Right ventricle myocardium superior (tissue), 1 donor: ENCODE data around the gene KIF21A. TPM values are rescaled to one million over a fixed set of nuclear protein-coding genes. Genes with fewer than 3 reads are reported as not detected.
A peak's percentile ranks its signal among the peaks of the same experiment; 100 is the strongest.
"Not testable (repeated sequence)": the region's sequence is repeated elsewhere in the genome, so short reads cannot be mapped to it uniquely, and the experiment has no call there.

ENCODE experiments used
- ATAC-seq: fragments of 200-7000 bp; cut with Tn5 transposase; one replicate; pipeline ENCODE4 v1.9.1; 2020; ENCODE audit warnings: mild to moderate bottlenecking; ENCODE audit not compliant: poor library complexity
- DNase-seq: peaks from one replicate; pipeline ENCODE4 v3.0.0-alpha.2; 2020
- intact Hi-C: fragments of 100-400 bp; cut with DNase I; formaldehyde crosslinking; loops from one replicate; pipeline ENCODE4 v1.11.2; 2022
- long read RNA-seq: library from polyadenylated mRNA; unstranded; transcript quantifications from one replicate; pipeline ENCODE4 v2.0.0, GENCODE V29; 2021
- total RNA-seq: library from RNA; stranded (reverse); fragmentation: NEBNext Ultra II Directional; extraction: Animal tissue kit (Norgen Biotek cat#: 25700); gene quantifications from one replicate; pipeline ENCODE4 v1.2.1, GENCODE V29; 2021
- donor health status: DM: no; HTN: yes; CAD: no; lungs with severe emphysema.

KIF21A gene, protein sequence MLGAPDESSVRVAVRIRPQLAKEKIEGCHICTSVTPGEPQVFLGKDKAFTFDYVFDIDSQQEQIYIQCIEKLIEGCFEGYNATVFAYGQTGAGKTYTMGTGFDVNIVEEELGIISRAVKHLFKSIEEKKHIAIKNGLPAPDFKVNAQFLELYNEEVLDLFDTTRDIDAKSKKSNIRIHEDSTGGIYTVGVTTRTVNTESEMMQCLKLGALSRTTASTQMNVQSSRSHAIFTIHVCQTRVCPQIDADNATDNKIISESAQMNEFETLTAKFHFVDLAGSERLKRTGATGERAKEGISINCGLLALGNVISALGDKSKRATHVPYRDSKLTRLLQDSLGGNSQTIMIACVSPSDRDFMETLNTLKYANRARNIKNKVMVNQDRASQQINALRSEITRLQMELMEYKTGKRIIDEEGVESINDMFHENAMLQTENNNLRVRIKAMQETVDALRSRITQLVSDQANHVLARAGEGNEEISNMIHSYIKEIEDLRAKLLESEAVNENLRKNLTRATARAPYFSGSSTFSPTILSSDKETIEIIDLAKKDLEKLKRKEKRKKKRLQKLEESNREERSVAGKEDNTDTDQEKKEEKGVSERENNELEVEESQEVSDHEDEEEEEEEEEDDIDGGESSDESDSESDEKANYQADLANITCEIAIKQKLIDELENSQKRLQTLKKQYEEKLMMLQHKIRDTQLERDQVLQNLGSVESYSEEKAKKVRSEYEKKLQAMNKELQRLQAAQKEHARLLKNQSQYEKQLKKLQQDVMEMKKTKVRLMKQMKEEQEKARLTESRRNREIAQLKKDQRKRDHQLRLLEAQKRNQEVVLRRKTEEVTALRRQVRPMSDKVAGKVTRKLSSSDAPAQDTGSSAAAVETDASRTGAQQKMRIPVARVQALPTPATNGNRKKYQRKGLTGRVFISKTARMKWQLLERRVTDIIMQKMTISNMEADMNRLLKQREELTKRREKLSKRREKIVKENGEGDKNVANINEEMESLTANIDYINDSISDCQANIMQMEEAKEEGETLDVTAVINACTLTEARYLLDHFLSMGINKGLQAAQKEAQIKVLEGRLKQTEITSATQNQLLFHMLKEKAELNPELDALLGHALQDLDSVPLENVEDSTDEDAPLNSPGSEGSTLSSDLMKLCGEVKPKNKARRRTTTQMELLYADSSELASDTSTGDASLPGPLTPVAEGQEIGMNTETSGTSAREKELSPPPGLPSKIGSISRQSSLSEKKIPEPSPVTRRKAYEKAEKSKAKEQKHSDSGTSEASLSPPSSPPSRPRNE (N-terminal part only)
- total RNA-seq: 52.6 TPM
- long read RNA-seq, partial matches to known transcripts: 21 of 32 reads
- long read RNA-seq, other reads (novel, unspliced or antisense): 10 of 32 reads

DNA sequence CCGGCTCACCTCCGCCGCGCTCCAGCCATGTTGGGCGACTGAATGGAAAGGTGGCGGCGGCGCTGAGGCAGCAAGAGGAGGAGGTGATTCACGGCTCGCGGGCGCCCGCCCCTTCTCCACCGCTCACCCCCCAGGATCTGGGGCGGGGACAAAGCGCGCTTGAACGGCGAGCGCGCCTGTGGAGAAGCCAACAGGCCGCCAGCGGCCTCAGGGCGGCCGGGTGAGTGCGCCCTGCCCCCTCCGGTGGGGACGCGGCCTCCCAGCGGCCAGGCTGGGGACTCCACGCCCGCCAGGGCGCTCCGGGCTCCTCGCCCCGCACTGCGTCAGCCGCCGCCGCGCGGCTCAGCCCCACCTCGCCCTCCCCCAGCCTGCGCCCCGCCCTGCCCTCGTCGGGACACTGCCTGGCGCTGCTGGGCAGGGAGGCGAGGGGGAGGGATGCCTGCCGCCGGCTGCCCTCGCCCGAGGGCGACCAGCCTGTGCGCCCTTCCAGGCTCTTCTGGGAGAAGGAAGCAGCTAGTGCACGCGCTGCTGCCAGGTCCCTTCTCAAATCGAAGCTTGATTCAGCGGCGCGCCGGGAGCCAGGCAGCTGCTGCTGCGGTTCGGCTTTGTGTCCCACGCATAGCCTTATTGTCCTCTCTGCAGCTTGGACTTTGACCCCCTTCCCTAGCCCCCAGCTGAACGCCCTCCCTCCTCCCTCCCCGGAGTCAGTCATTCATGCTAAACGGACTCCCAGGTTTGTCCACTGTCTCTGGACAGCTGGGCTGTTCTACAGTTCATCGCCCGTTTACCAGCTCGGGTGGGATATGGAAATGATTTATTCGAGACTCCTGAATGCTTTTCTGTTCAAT lies at the start of gene KIF21A:
Gene KIF21A, minus strand, starts transcription at position 40 of the 848 bp plus-strand sequence. CDS start 150 bp downstream, outside the sequence.
- peak; percentile 92 for DNase-seq
- intact Hi-C loops: loop anchor here (10.0 kb wide), 1 partner anchor 79 kb away; no protein-coding TSS in a partner anchor
- ATAC-seq: peak; percentile 95

DNA sequence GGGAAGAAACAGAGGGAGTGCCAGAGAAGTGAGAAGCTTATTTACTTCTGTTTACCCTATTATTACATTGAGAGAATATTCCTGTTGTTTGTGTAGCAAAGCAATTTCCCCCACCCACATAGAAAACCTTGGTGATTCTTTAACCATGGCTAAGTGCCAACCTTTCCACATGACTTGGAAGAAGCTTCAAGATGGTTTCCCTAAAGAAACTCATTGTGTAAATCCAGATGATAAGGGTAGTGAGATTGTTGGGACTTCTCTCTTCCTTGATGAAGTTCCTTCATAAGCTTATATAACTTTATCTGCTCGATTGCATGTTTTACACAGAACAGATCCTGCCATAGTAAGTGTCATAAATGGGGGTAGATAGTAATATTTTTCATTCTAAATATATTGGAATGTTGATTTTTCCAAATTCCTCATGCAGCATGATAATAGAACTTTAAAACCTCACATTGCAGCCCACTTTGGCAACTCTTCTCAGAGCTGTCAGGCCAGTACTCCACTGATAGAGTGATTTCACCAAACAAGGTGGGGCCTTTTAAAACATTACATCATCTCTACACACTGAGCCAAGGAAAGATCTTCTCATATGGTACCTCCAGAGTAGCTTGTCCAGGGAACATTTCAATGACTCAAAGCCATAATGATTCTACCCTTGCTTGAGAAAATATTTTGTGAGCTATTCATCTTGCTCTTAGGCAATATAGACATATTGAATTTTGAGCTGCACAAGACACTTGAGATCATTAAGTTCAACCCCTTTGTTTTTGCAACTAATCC lies 47.8 kb upstream of the KIF21A start:
- intact Hi-C loops: no loop called here
- no peak for DNase-seq
- ATAC-seq: no peak

DNA sequence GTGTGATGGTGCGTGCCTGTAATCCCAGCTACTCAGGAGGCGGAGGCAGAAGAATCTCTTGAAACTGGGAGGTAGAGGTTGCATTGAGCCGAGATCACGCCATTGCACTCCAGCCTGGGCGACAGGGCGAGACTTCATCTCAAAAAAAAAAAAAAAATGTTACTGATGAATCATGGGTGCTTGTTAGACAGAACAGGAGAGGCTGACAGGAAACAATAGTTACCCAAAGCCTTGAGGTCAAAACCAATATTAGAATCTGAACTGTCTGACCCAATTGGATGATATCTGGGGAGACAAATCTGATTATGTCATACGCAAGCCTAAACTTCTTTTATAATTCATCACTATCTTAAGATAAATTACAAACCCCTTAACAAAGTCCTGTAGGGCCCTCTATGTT lies 40.7 kb upstream of the KIF21A start:
- DNase-seq: no peak
- intact Hi-C loops: no loop called here
- no peak for ATAC-seq

DNA sequence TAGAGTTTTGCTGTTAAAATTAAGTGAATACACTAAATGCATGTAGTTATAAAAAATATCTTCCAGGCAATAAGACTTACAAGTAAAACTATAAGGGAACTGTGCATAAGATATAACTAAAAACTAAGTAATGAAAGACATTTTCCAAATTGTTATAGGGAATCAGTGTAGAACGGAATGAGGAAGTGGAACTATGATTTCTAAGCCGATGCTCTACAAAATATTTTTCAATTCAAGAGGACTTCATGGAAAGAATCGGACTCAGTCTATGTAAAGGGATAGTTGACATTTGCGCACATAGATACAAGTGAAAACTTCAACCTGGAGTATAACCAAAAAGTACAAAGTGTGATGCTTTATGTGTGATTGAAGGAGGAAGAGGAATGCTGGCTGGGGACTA lies 40.1 kb upstream of the KIF21A start:
- ATAC-seq: no peak
- intact Hi-C loops: no loop called here
- no peak for DNase-seq

DNA sequence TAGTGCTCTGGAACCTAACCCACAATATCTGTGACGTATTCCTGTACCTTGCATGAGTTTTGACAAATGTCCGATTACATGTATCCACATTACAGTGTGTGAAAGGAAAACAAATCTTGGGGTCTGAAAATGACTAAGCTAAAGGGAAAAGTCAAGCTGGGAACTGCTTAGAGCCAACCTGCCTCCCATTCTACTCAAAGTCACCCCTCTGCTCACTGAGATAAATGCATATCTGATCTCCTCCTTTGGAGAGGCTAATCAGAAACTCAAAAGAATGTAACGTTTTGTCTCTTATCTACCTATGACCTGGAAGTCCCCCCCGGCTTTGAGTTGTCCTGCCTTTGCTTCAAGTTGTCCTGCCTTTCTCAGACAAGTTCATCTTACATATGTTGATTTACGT lies 34.0 kb upstream of the KIF21A start:
- intact Hi-C loops: no loop called here
- ATAC-seq (no peak), DNase-seq (no peak)

DNA sequence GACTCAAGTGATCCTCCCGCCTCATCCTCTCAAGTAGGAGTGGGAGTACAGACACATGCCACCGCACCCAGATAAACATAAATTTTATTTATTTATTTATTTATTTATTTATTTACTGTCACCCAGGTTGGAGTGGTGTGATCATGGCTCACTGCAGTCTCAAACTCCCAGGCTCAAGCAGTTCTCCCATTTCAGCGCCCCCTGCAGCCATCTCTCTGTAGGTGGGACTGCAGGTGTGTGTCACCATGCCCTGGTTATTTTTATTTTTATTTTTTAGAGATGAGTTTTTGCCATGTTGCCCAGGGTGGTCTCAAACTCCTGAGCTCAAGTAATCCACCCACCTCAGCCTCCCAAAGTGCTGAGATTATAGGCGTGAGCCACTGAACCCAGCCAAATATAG lies 33.2 kb upstream of the KIF21A start:
- no peak for DNase-seq
- intact Hi-C loops: no loop called here
- ATAC-seq: no peak

DNA sequence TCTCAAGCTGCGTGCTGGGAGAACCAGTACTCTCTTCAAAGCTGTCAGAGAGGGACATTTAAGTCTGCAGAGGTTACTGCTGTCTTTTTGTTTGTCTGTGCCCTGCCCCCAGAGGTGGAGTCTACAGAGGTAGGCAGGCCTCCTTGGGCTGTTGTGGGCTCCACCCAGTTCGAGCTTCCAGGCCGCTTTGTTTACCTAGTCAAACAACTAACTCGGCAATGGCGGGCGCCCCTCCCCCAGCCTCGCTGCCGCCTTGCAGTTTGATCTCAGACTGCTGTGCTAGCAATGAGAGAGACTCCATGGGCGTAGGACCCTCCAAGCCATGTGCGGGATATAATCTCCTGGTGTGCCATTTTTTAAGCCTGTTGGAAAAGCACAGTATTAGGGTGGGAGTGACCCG lies 32.2 kb upstream of the KIF21A start:
- intact Hi-C loops, ATAC-seq, DNase-seq: not testable (repeated sequence)

DNA sequence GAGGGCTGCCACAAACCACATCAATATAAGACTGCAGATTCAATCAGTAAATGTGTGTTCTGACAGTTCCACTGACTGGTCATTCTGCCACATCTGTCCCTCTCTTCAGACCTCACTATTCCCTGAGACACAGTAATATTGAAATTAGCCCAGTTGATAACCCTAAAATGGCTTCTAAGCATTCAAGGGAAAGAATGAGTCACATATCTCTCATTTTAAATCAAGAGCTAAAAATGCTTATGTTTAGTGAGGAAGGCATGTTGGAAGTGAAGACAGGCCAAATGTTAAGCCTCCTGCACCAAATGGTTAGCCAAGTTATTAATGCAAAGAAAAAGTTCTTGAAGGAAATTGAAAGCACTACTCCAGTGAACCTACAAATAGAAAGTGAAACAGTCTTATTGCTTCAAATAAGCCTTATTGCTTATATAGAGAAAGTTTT lies 24.5 kb upstream of the KIF21A start:
- DNase-seq (no peak), ATAC-seq (no peak)
- intact Hi-C loops: no loop called here

DNA sequence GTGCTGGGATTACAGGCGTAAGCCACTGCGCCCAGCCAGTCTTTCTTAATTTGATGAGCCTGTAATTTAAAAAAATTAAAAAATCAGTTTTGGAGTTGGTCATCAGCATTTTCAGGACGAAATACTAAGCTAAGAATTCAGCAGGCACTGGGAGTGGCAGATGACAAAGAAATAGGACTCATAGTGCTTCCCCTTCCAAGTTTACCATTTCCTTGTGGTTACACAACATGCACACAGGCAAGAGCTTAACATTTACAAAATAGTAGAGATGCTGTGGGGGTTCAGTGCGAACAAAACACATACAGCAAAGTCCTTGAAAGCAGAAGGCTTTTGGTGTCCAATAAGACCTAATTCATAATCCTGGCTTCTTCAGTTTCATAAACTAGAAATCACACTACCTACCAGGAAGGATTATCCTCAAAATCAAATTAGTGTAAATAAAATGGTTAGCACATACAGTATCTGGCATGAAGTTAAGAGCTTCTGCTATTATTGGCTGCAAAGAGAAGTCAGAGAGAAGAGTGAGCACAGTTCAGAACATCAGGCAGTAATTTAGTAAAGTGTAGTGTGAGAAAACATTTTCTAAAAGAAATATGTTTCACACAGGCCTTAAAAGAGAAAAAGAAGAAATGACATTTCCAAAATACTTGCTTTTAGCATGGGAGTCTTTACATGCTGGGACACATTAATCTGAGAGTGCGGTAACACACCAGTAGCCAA lies 22.2 kb upstream of the KIF21A start:
- intact Hi-C loops: no loop called here
- no peak for DNase-seq
- no peak for ATAC-seq

DNA sequence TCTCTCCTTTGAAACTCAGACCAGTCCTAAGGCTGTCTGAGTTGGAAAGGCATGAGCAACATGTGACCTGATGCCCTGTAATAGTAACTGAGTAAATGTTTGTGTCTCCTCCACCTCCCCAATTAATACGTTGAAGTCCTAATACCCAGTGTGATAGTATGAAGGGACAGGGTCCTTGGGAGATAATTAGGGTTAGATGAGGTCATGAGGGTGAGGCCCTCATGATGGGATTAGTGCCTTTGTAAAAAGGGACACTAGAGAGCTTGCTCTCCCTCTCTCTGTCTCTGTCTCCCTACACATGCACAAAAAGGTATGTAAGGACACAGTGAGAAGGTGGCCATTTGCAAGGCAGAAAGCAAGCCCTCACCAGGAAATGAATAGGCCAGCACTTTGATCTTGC lies 18.1 kb upstream of the KIF21A start:
- DNase-seq: no peak
- intact Hi-C loops: no loop called here
- no peak for ATAC-seq

DNA sequence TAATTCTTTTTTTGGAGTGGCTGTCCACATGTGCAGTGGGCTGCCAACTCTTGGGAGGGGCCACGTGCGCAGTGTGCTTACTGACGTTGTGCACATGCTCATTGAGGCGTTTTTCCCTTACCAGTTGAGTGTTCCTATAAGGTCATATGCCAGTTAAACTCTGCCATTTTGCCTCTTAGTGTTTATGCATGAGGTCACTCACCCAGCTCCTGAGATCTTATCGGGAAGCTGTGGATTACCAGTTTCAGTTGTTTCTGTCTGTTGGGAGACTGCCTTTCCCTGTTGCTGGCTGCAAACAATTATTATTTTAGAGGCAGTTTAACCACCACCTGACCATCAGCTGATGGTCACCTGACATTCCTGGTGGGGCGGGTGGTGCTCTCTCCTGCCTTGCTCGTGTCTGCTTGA lies 16.1 kb upstream of the KIF21A start:
- intact Hi-C loops: no loop called here
- ATAC-seq (no peak), DNase-seq (no peak)

DNA sequence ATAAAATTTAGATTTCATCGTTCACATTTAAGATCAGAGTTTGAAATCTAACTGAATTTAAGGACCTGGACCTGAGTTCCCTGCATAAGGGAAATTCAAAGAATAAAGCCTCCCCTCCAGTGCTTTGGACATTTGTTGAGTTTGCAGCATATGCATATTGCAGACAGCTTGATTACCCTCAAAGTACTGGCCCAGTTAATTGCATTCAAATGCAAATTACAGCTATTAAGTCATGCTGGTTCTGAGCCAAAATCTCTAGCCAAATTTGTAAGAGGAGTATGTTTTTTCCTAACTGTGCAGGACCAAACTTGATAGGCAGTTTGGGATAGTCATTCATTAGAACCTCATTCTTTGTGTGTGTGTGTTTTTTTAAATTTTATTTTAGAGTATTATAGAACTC lies 9.1 kb upstream of the KIF21A start:
- intact Hi-C loops: no loop called here
- no peak for DNase-seq
- no peak for ATAC-seq

DNA sequence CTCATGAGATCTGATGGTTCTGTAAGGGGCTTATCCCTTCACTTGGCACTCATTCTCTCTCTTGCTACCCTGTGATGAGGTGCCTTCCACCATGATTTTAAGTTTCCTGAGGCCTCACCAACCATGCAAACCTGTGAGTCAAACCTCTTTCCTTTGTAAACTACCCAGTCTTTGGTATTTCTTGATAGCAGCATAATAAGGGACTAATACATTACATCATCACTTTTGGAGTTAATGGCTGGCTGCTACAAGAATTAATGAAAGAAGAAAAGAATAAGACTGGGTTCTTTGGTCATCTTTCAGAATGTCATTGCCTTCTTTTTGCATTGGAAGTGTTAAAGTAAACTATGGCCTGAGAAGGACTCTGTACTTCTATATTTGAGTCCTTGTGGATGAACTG lies 5.1 kb upstream of the KIF21A start:
- DNase-seq (no peak), ATAC-seq (no peak)
- intact Hi-C loops: loop anchor here (10.0 kb wide), 1 partner anchor 83 kb away; no protein-coding TSS in a partner anchor

DNA sequence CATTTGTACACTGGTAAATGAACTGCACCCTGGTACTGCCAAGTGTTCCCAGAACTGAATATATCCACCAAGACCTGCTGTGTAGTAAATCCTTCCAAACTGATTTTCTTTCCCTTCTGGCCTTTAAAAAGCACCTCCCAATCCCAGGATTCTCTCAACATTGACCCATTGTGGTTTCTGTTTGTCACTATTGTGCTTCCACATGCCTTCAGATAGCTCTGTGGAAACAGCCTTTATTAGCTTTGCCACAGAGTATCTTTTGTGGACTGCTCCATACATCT lies 949 bp upstream of the KIF21A start:
- DNase-seq (no peak), ATAC-seq (no peak)
- intact Hi-C loops: loop anchor here (10.0 kb wide), 1 partner anchor 79 kb away; no protein-coding TSS in a partner anchor

DNA sequence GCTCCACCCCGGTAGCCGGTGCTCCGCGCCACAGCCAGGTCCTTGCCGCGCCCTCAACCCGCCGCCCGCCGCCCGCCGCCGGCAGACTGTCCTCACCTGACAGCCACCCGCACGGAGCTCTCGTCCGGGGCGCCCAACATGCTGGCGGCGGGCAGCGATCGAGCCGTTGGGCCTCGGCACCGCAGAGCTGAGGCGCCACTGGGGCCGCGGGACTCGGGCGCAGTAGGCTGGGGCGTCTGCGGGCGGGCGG lies 164 bp downstream of the KIF21A start:
- intact Hi-C loops: loop anchor here (10.0 kb wide), 1 partner anchor 78 kb away; no protein-coding TSS in a partner anchor
- DNase-seq (no peak), ATAC-seq (no peak)

DNA sequence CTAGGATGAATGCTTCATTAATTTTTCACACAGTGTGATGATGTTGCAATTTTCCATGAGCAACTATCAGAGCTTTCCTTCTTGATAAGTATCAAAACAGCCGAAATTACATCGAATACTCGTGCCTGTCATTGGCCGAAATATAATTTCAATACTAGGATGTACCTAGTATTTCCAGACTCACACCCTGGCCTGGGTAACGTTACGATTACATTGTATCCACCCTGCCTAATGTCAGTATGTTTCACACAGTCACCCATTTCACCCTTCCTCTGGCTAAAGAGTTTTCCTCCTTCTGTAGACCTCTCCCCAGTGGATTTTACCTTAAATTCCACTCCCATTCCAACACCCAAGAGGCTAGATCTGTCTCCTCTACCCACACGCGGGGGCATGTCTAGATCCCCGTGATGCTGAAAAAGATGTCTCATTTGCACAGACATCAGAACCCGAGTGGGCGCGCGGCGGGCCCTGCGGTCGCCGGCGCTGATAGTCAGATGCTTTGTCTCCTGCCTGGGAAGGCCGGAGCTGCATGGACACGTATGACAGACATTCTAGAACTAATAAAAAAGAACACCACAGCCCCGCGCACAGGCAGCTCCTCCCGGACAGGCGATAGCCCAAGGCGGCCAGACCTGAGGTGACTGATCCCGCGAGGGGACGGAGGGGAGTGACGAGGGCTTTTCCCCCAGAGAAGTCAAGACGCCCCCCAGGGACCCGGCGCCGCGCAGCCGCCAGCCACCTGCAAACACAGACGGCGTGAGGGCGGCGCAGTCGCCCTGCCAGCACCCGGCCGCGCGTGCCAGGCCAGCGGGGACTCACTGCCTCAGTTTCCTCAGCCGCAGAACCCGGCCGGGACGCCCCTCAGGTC lies 723 bp downstream of the KIF21A start:
- peak; percentile 57 for DNase-seq
- intact Hi-C loops: loop anchor here (10.0 kb wide), 1 partner anchor 77 kb away; no protein-coding TSS in a partner anchor
- ATAC-seq: peak; percentile 27
